Spleen (tissue), 7 donors: ENCODE measurements around the gene MYO1B.

Experiments
- CTCF ChIP-seq, 11 experiments: fragments of 200-600 bp in 7 of 11; fragments of 450-650 bp in 4 of 11; sonication (generic) in 4 of 11; IDR thresholded peaks in 8 of 11; conservative IDR thresholded peaks in 3 of 11; 1 replicate in 7 of 11; 2 replicates in 4 of 11; pipeline versions ENCODE4 v1.4.0 to v1.8.0; 2016 to 2021; ENCODE audit warnings: antibody characterized with exemption in 11 of 11, inconsistent platforms in 4 of 11, mild to moderate bottlenecking in 1 of 11
- POLR2A ChIP-seq, 3 donors: fragments of 450-650 bp; IDR thresholded peaks; one replicate each; pipeline ENCODE4 v1.5.1; 2017; ENCODE audit warnings: antibody characterized with exemption in 3 of 3, mild to moderate bottlenecking in 1 of 3
- donor health status: DM: no; HTN: no; CAD: no; lungs with moderate emphysema.
- donor health status: DM: no; HTN: no; CAD: no.
- donor health status: DM: no; HTN: no; CAD: no.

GRCh38 chr2:191384829-191385228 lies 139.6 kb downstream of the MYO1B start:
- TF ChIP-seq POLR2A (IDR thresholded peaks at IDR 0.05) (no peak), CTCF (IDR thresholded peaks at IDR 0.05 in 8 of 11, conservative IDR thresholded peaks at IDR 0.05 in 3 of 11) (no peak)
